ENCODE measurements around the gene KIDINS220.

GRCh38 chr2:8691859-8692437 is 145.5 kb downstream of the KIDINS220 start:
- TF ChIP-seq GATA3 (IDR thresholded peaks at IDR 0.05; ENCODE audit: low read depth, low read length) (no peak), GATA2 (IDR thresholded peaks at IDR 0.05; ENCODE audit: low read depth, low read length) (no peak)
